ENCODE results near the gene GJE1.

GJE1 gene

GRCh38 chr6:142118925-142119324, 13.8 kb upstream of the GJE1 start:
- Histone ChIP-seq H3K9me3 (ENCODE audit: insufficient read depth, low read depth, low read length) (no peaks in the 10 kb centered on the region), H3K27me3 (ENCODE audit: insufficient read depth, low read length, poor library complexity, severe bottlenecking) (no peaks in the 10 kb centered on the region), H3K9ac (ENCODE audit: low read depth, low read length, poor library complexity, severe bottlenecking) (no peak overlapping the region), H3K4me2 (ENCODE audit: low read depth, low read length, poor library complexity, severe bottlenecking) (no peak overlapping the region), H3K9me2 (replicated peaks; ENCODE audit: low read depth, low read length) (no peaks in the 10 kb centered on the region), H4K20me1 (ENCODE audit: insufficient read depth, low read length, poor library complexity, severe bottlenecking) (no peaks in the 10 kb centered on the region), H3K4me3 (ENCODE audit: low read length, poor library complexity, severe bottlenecking) (no peak overlapping the region), H3F3A (ENCODE audit: low read depth) (no peaks in the 10 kb centered on the region), H2AFZ (ENCODE audit: low read length) (no peak overlapping the region), H3K4me1 (ENCODE audit: insufficient read depth, low read length, poor library complexity, severe bottlenecking) (no peaks in the 10 kb centered on the region), H3K36me3 (ENCODE audit: insufficient read depth, low read length) (no peaks in the 10 kb centered on the region), H3K79me2 (ENCODE audit: insufficient read depth, low read length) (no peaks in the 10 kb centered on the region)
- TF ChIP-seq CTCF (conservative IDR thresholded peaks at IDR 0.05; ENCODE audit: low read length) = no peak
- no peak for TF ChIP-seq EZH2phosphoT487 (IDR thresholded peaks at IDR 0.05; ENCODE audit: borderline replicate concordance)

GRCh38 chr6:142121342-142121741, 11.4 kb upstream of the GJE1 start:
- Histone ChIP-seq H3K4me3 (ENCODE audit: low read length, poor library complexity, severe bottlenecking) (no peak overlapping the region), H3K4me1 (ENCODE audit: insufficient read depth, low read length, poor library complexity, severe bottlenecking) (no peaks in the 10 kb centered on the region), H3K9me2 (replicated peaks; ENCODE audit: low read depth, low read length) (no peaks in the 10 kb centered on the region), H4K20me1 (ENCODE audit: insufficient read depth, low read length, poor library complexity, severe bottlenecking) (no peaks in the 10 kb centered on the region), H3F3A (ENCODE audit: low read depth) (no peaks in the 10 kb centered on the region), H3K79me2 (ENCODE audit: insufficient read depth, low read length) (no peaks in the 10 kb centered on the region), H3K4me2 (ENCODE audit: low read depth, low read length, poor library complexity, severe bottlenecking) (no peak overlapping the region), H2AFZ (ENCODE audit: low read length) (no peak overlapping the region), H3K27me3 (ENCODE audit: insufficient read depth, low read length, poor library complexity, severe bottlenecking) (no peaks in the 10 kb centered on the region), H3K36me3 (ENCODE audit: insufficient read depth, low read length) (no peaks in the 10 kb centered on the region), H3K9ac (ENCODE audit: low read depth, low read length, poor library complexity, severe bottlenecking) (no peak overlapping the region), H3K9me3 (ENCODE audit: insufficient read depth, low read depth, low read length) (no peaks in the 10 kb centered on the region)
- TF ChIP-seq EZH2phosphoT487 (IDR thresholded peaks at IDR 0.05; ENCODE audit: borderline replicate concordance) (no peak), CTCF (conservative IDR thresholded peaks at IDR 0.05; ENCODE audit: low read length) (no peak)

- TF ChIP-seq CTCF (conservative IDR thresholded peaks at IDR 0.05; ENCODE audit: low read length) (no peak), EZH2phosphoT487 (IDR thresholded peaks at IDR 0.05; ENCODE audit: borderline replicate concordance) (no peak)
- Histone ChIP-seq H3K4me1 (ENCODE audit: insufficient read depth, low read length, poor library complexity, severe bottlenecking) (no peaks in the 10 kb centered on the region), H3K9me3 (ENCODE audit: insufficient read depth, low read depth, low read length) (no peaks in the 10 kb centered on the region), H3K4me3 (ENCODE audit: low read length, poor library complexity, severe bottlenecking) (no peak overlapping the region), H3K9ac (ENCODE audit: low read depth, low read length, poor library complexity, severe bottlenecking) (no peak overlapping the region), H3K36me3 (ENCODE audit: insufficient read depth, low read length) (no peaks in the 10 kb centered on the region), H2AFZ (ENCODE audit: low read length) (no peak overlapping the region), H4K20me1 (ENCODE audit: insufficient read depth, low read length, poor library complexity, severe bottlenecking) (no peaks in the 10 kb centered on the region), H3K27me3 (ENCODE audit: insufficient read depth, low read length, poor library complexity, severe bottlenecking) (peaks cover 17% of the 10 kb centered on the region), H3K9me2 (replicated peaks; ENCODE audit: low read depth, low read length) (no peaks in the 10 kb centered on the region), H3F3A (ENCODE audit: low read depth) (no peaks in the 10 kb centered on the region), H3K79me2 (ENCODE audit: insufficient read depth, low read length) (no peaks in the 10 kb centered on the region), H3K4me2 (ENCODE audit: low read depth, low read length, poor library complexity, severe bottlenecking) (no peak overlapping the region)
These were observed 1.9 kb upstream of the GJE1 start for GRCh38 chr6:142130814-142131213.
